Measurements from ENCODE around the gene ATP1B1.

Gene ATP1B1

DNA sequence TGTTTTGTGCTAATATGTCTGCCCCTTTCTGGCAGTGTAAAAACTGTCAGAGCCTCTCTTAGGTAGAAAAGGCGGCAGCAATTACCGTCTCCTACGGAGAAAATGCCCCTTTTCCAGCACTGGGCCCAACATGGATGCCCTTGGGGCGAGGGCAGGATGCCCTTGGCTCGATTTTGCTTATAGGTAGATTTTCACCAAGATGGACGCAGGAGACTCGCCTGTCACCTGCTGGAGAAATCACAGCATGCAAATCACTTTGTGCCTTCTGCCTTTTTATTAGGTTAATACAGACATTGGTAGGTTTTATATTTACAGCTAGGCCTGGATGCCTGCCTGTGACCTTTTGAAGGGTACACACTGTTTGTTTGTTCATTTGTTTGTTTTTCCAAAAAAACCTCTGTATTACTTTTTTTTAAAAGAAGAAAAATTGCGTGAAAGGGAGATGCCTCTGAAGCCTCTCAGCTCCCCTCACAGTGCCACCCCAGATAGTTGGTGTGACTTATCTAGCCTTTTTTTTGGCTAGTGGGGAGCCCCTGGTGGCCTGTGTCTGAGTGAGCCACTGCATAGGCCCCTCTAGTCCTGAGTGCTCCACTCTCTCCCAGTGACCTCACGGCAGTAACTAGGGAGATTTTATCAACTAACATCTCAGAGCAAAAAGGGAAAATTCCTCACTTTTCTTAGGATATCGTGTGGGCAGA, 2.5 kb downstream of the ATP1B1 start:
- peak overlapping the region; percentile 89 for H3K4me3 ChIP-seq (ENCODE audit: low read depth, low read length)
- TF ChIP-seq, protein P1, sequence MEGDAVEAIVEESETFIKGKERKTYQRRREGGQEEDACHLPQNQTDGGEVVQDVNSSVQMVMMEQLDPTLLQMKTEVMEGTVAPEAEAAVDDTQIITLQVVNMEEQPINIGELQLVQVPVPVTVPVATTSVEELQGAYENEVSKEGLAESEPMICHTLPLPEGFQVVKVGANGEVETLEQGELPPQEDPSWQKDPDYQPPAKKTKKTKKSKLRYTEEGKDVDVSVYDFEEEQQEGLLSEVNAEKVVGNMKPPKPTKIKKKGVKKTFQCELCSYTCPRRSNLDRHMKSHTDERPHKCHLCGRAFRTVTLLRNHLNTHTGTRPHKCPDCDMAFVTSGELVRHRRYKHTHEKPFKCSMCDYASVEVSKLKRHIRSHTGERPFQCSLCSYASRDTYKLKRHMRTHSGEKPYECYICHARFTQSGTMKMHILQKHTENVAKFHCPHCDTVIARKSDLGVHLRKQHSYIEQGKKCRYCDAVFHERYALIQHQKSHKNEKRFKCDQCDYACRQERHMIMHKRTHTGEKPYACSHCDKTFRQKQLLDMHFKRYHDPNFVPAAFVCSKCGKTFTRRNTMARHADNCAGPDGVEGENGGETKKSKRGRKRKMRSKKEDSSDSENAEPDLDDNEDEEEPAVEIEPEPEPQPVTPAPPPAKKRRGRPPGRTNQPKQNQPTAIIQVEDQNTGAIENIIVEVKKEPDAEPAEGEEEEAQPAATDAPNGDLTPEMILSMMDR (IDR thresholded peaks at IDR 0.05; ENCODE audit: low read depth, low read length) = no peak

DNA sequence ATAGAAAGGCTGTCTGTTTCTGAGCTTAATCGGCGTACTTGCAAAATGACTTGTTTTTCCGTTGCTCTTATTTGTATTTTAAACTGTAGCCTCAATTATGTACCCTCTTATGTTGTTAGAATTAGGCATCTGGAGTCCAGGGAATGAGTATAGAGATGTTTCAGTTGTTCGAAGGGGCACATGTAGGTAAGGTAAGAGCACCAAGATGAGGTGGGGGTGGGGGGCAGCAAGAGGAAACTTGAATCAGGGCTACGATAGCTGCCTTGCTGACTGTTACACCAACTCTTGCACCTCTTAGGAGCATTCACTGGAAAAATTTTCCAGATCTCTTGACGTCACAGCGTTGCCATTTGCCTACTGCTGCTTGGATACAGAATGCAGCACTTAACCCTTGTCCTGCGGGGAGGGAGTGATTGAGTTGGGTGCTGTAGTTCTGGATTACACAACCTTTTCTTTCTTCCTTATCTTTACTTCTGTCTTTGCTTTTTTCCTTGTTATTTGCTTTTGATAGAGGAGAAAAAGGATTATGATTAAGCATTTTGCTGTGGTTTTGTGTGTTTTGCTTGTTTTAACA, 3.2 kb downstream of the ATP1B1 start:
- peak overlapping the region; percentile 21 for H3K4me3 ChIP-seq (ENCODE audit: low read depth, low read length)

DNA sequence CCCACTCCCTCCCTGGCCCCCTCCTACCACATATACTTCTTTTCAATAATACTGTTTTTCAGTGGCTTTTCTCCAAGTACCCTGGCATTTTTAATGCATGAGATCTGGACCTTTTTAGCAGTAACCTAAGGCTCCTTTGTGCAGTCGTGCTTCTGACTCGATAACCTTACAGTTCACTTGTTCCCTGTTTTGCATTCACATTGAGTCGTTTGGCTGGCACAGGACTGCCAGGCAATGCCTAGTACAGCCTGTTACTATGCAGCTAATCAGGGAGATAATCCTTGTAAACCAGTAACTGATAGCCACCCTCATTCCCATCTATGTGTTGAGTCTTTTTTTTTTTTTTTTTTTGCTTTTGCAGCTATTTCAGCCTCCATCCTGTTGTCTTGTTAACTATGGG, 3.7 kb downstream of the ATP1B1 start:
- TF ChIP-seq, protein P1 (IDR thresholded peaks at IDR 0.05; ENCODE audit: low read depth, low read length) = no peak
- H3K4me3 ChIP-seq (ENCODE audit: low read depth, low read length) = peak overlapping the region; percentile 21

More for the DNA sequence above, 3.2 kb downstream of the ATP1B1 start:
- TF ChIP-seq, protein P1 (IDR thresholded peaks at IDR 0.05; ENCODE audit: low read depth, low read length) = no peak

DNA sequence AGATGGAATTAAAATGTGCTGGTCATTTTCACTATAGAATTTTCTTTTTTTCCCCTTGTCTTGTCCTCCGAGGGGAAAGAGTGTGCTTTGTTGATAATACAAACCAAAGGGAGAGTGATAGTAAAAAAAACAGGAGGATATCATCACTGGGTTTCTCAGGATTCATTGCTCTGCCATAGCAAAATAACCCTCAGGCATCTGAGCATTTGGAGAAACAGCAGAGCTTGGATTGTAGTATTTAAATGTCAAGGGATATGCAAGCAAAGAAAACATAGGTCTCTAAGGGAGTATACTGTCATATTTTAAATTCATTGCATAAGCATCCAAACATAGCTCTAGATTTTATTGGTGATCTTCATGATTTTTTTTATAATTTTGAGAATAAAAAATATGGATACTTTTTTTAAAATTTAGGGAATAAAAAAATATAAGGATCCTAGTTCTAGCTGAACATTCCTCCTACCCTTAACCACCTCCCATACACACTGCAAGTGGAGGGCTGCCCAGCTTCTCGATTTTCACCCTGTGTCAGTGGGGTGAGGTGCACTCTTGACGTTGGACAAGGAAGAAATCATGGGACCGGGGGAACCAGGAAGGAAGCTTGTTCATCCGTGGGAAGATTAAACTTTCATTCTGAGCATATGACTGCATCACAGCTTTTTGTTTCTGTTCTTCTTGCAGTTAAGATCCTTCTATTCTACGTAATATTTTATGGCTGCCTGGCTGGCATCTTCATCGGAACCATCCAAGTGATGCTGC, 4.4 kb downstream of the ATP1B1 start:
- peak overlapping the region; percentile 21 for H3K4me3 ChIP-seq (ENCODE audit: low read depth, low read length)
- TF ChIP-seq, protein P1 (IDR thresholded peaks at IDR 0.05; ENCODE audit: low read depth, low read length) = no peak

DNA sequence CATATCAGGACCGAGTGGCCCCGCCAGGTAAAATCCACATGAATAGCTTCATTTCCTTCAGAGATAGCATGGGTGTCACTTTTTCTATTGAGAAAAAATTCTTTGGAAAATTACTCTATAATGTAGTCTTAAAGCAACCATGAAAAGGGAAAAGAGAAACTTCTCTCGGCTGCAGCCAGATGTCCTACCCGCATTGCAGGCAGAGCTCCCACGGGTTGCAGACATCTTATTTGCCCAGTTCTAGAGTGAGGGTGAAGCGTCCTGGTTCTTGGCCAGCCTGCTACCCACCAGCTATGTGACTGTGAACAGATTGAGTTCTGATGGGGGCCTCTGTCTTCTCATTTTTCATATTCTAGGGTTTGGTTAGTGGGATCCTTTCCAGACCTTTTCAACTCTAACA, 5.0 kb downstream of the ATP1B1 start:
- no peak overlapping the region for H3K4me3 ChIP-seq (ENCODE audit: low read depth, low read length)

DNA sequence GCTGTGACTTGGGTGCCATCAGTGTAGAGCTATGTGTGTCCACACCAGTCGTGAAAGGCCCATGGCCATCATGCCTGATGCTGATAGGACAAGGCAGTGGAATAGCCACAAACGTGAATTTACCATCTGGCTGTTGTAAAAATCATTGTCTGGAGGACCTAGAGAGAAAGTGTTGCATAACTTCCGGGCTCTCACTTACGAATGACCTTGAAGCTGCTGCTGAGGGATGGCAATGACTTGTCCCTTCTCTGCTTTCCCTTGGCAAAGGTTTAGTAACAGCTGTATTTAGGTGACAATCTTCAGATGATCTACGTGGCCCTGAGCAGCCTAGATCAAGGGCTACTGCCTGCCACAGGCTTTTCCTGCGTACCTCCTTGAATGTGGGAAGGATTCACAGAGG, 5.8 kb downstream of the ATP1B1 start:
- no peak overlapping the region for H3K4me3 ChIP-seq (ENCODE audit: low read depth, low read length)
- TF ChIP-seq, protein P1 (IDR thresholded peaks at IDR 0.05; ENCODE audit: low read depth, low read length) = no peak

More for the DNA sequence above, 5.0 kb downstream of the ATP1B1 start:
- TF ChIP-seq, protein P1 (IDR thresholded peaks at IDR 0.05; ENCODE audit: low read depth, low read length) = no peak

Measured in WI38 (cell line).